ENCODE measurements around the gene PAQR9.
A peak's percentile ranks its signal among the peaks of the same experiment; 100 is the strongest.

Gene PAQR9, protein sequence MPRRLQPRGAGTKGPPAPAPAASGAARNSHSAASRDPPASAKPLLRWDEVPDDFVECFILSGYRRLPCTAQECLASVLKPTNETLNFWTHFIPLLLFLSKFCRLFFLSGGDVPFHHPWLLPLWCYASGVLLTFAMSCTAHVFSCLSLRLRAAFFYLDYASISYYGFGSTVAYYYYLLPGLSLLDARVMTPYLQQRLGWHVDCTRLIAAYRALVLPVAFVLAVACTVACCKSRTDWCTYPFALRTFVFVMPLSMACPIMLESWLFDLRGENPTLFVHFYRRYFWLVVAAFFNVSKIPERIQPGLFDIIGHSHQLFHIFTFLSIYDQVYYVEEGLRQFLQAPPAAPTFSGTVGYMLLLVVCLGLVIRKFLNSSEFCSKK

GRCh38 chr3:142963516-142964448 lies at the start of gene PAQR9:
PAQR9 (minus strand) TSS chr3:142963674; CDS start chr3:142963336, 338 bp downstream.
- Histone ChIP-seq H3K27ac (ENCODE audit: low read depth, low read length) (no peak within 1 kb of the TSS), H3K27me3 (ENCODE audit: control insufficient read depth in 1 of 2, insufficient read depth in 2 of 2, low read length in 2 of 2) (peaks cover 37 to 49% of the 10 kb centered on the region in 2 donors), H3K4me3 (ENCODE audit: low read depth in 1 of 2, low read length in 2 of 2) (peak within 1 kb of the TSS; percentile 47 to 48), H3K9ac (ENCODE audit: low read depth in 1 of 2, low read length in 2 of 2) (no peak within 1 kb of the TSS), H3K36me3 (ENCODE audit: control insufficient read depth in 1 of 2, insufficient read depth in 2 of 2, low read length in 2 of 2) (no peaks in the 10 kb centered on the region), H3K9me3 (ENCODE audit: control insufficient read depth in 1 of 2, low read length in 2 of 2) (no peaks in the 10 kb centered on the region), H3K4me1 (ENCODE audit: control insufficient read depth in 1 of 2, insufficient read depth in 2 of 2, low read length in 2 of 2) (peaks cover 5% of the 10 kb centered on the region in 2 donors)

DNA sequence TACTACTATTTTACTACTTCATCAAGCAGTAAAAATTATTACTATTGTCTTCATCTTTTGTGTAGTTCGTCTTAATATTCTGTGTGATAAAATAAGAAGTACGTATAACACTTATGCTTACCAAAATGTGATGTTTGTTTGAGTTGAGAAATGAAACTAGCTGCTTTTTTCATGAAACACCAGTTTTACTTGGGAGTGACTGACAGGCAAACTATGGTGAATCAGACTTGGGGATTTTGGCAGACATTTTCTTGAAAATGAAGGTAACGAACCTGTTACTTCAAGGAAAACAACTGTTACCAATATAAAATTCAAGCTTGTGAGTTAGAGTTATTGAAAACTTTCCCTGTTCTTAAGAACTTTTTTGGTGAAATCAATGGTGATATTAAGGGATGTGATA lies 48.2 kb upstream of the PAQR9 start:
- H3K4me1 ChIP-seq (ENCODE audit: control insufficient read depth in 1 of 2, insufficient read depth in 2 of 2, low read length in 2 of 2) = no peaks in the 10 kb centered on the region
- H3K27me3 ChIP-seq (ENCODE audit: control insufficient read depth in 1 of 2, insufficient read depth in 2 of 2, low read length in 2 of 2) = no peaks in the 10 kb centered on the region
- H3K9ac ChIP-seq (ENCODE audit: low read depth in 1 of 2, low read length in 2 of 2) = no peak overlapping the region
- H3K36me3 ChIP-seq (ENCODE audit: control insufficient read depth in 1 of 2, insufficient read depth in 2 of 2, low read length in 2 of 2) = peaks cover 10 to 17% of the 10 kb centered on the region in 2 donors
- no peaks in the 10 kb centered on the region for H3K9me3 ChIP-seq (ENCODE audit: control insufficient read depth in 1 of 2, low read length in 2 of 2)
- H3K27ac ChIP-seq (ENCODE audit: low read depth, low read length) = no peak overlapping the region
- H3K4me3 ChIP-seq (ENCODE audit: low read depth in 1 of 2, low read length in 2 of 2) = no peak overlapping the region

- no peaks in the 10 kb centered on the region for H3K4me1 ChIP-seq (ENCODE audit: control insufficient read depth in 1 of 2, insufficient read depth in 2 of 2, low read length in 2 of 2)
- no peaks in the 10 kb centered on the region for H3K27me3 ChIP-seq (ENCODE audit: control insufficient read depth in 1 of 2, insufficient read depth in 2 of 2, low read length in 2 of 2)
- H3K4me3 ChIP-seq (ENCODE audit: low read depth in 1 of 2, low read length in 2 of 2) = no peak overlapping the region
- H3K27ac ChIP-seq (ENCODE audit: low read depth, low read length) = no peak overlapping the region
- no peak overlapping the region for H3K9ac ChIP-seq (ENCODE audit: low read depth in 1 of 2, low read length in 2 of 2)
- no peaks in the 10 kb centered on the region for H3K9me3 ChIP-seq (ENCODE audit: control insufficient read depth in 1 of 2, low read length in 2 of 2)
- peaks cover 10 to 15% of the 10 kb centered on the region in 2 donors for H3K36me3 ChIP-seq (ENCODE audit: control insufficient read depth in 1 of 2, insufficient read depth in 2 of 2, low read length in 2 of 2)
These were observed 46.5 kb upstream of the PAQR9 start for GRCh38 chr3:143010024-143010423.

DNA sequence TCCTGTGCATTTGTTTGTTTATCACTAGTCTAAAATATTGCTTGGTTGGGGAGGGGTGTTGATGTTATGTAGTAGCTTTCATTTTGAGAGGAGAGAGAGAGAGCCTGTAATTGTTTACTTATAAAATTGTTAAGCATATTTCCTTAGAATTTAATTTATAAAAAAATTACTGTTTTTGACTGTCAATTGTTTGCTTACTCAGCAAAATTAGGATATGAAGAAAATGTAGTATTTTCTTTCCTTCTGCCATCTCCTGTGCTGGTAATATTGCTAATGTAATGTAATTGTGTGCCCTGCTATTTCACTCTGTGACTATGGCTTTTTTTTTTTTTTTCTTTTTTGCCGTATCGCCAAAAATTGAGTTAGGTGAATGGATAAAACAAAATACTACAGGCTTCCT lies 41.3 kb upstream of the PAQR9 start:
- Histone ChIP-seq H3K4me1 (ENCODE audit: control insufficient read depth in 1 of 2, insufficient read depth in 2 of 2, low read length in 2 of 2) (peaks cover 14 to 16% of the 10 kb centered on the region in 2 donors), H3K27ac (ENCODE audit: low read depth, low read length) (no peak overlapping the region), H3K9me3 (ENCODE audit: control insufficient read depth in 1 of 2, low read length in 2 of 2) (no peaks in the 10 kb centered on the region), H3K27me3 (ENCODE audit: control insufficient read depth in 1 of 2, insufficient read depth in 2 of 2, low read length in 2 of 2) (no peaks in the 10 kb centered on the region), H3K4me3 (ENCODE audit: low read depth in 1 of 2, low read length in 2 of 2) (no peak overlapping the region), H3K36me3 (ENCODE audit: control insufficient read depth in 1 of 2, insufficient read depth in 2 of 2, low read length in 2 of 2) (no peaks in the 10 kb centered on the region), H3K9ac (ENCODE audit: low read depth in 1 of 2, low read length in 2 of 2) (no peak overlapping the region)

DNA sequence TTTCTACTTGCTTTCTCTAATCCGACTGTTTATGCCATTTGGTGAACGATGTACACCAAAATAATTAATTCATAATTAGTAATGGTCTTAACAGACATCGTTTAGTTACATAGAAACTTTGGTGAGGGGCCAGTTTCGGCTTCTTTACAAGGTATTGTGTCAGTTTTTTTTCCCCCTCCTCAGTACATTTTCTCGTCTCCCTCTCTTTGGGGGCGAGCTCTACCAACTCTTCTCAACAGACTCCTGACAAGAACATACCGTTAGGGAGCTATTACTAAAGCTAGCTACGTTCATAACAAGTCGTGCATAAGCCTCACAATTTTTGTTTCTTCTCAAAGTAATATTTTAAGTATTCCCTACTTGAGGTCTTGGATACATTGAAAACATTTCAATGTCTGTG lies 39.3 kb upstream of the PAQR9 start:
- no peaks in the 10 kb centered on the region for H3K27me3 ChIP-seq (ENCODE audit: control insufficient read depth in 1 of 2, insufficient read depth in 2 of 2, low read length in 2 of 2)
- H3K9ac ChIP-seq (ENCODE audit: low read depth in 1 of 2, low read length in 2 of 2) = peak overlapping the region in 1 of 2 donors; percentile 90
- H3K9me3 ChIP-seq (ENCODE audit: control insufficient read depth in 1 of 2, low read length in 2 of 2) = no peaks in the 10 kb centered on the region
- H3K4me1 ChIP-seq (ENCODE audit: control insufficient read depth in 1 of 2, insufficient read depth in 2 of 2, low read length in 2 of 2) = peaks cover 14 to 16% of the 10 kb centered on the region in 2 donors
- H3K36me3 ChIP-seq (ENCODE audit: control insufficient read depth in 1 of 2, insufficient read depth in 2 of 2, low read length in 2 of 2) = no peaks in the 10 kb centered on the region
- H3K4me3 ChIP-seq (ENCODE audit: low read depth in 1 of 2, low read length in 2 of 2) = peak overlapping the region; percentile 87 to 98
- no peak overlapping the region for H3K27ac ChIP-seq (ENCODE audit: low read depth, low read length)

- H3K9me3 ChIP-seq (ENCODE audit: control insufficient read depth in 1 of 2, low read length in 2 of 2) = no peaks in the 10 kb centered on the region
These were observed 38.7 kb upstream of the PAQR9 start for GRCh38 chr3:143002083-143002712.

DNA sequence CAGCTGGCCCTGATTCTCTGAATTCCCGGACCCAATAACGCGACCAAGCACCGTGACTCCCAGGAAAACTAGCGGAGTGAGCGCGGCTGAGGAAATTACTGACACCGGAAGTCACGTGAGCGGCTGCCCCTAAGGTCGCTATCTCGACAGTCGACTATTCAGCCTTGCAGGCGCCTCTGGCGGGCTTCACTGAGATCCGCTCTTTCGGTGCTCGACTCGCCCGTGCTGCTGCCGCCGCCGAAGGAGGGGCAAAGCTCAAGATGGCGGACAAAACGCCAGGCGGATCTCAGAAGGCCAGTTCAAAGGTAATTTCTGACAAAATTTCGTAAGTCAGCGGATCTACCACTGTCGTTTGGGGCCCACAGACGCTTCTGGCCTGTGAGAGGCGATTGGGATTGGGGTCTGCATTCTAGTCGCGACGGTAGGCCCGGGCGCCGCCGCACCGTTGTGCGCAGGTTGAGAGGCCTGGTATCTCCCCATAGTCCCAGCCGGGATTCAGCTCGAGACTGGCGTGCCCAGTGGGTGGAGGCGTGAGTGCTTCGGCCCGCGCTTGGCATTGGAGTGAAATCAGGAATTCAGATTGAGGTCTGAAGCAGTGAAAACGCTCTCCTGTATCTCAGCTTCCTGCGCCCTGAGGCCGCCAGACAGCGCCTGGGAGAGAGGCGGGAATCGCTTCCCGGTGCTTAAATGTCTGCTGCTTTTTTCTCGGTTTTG lies 38.1 kb upstream of the PAQR9 start, which contains the start of gene U2SURP:
Gene U2SURP (plus strand): TSS at position 202 of the 714 bp plus-strand sequence. CDS start 59 bp downstream, at position 261.
- Histone ChIP-seq H3K36me3 (ENCODE audit: control insufficient read depth in 1 of 2, insufficient read depth in 2 of 2, low read length in 2 of 2) (no peaks in the 10 kb centered on the region), H3K9ac (ENCODE audit: low read depth in 1 of 2, low read length in 2 of 2) (peak within 1 kb of the TSS; percentile 90 to 97), H3K4me1 (ENCODE audit: control insufficient read depth in 1 of 2, insufficient read depth in 2 of 2, low read length in 2 of 2) (peaks cover 14 to 16% of the 10 kb centered on the region in 2 donors), H3K27me3 (ENCODE audit: control insufficient read depth in 1 of 2, insufficient read depth in 2 of 2, low read length in 2 of 2) (no peaks in the 10 kb centered on the region), H3K4me3 (ENCODE audit: low read depth in 1 of 2, low read length in 2 of 2) (peak within 1 kb of the TSS; percentile 87 to 98), H3K27ac (ENCODE audit: low read depth, low read length) (peak within 1 kb of the TSS; percentile 74), H3K9me3 (ENCODE audit: control insufficient read depth in 1 of 2, low read length in 2 of 2) (no peaks in the 10 kb centered on the region)

More at GRCh38 chr3:143002083-143002712, 38.7 kb upstream of the PAQR9 start:
- peak overlapping the region; percentile 74 for H3K27ac ChIP-seq (ENCODE audit: low read depth, low read length)
- peak overlapping the region; percentile 90 to 97 for H3K9ac ChIP-seq (ENCODE audit: low read depth in 1 of 2, low read length in 2 of 2)
- no peaks in the 10 kb centered on the region for H3K36me3 ChIP-seq (ENCODE audit: control insufficient read depth in 1 of 2, insufficient read depth in 2 of 2, low read length in 2 of 2)
- peak overlapping the region; percentile 87 to 98 for H3K4me3 ChIP-seq (ENCODE audit: low read depth in 1 of 2, low read length in 2 of 2)
- H3K27me3 ChIP-seq (ENCODE audit: control insufficient read depth in 1 of 2, insufficient read depth in 2 of 2, low read length in 2 of 2) = no peaks in the 10 kb centered on the region
- peaks cover 14 to 16% of the 10 kb centered on the region in 2 donors for H3K4me1 ChIP-seq (ENCODE audit: control insufficient read depth in 1 of 2, insufficient read depth in 2 of 2, low read length in 2 of 2)

DNA sequence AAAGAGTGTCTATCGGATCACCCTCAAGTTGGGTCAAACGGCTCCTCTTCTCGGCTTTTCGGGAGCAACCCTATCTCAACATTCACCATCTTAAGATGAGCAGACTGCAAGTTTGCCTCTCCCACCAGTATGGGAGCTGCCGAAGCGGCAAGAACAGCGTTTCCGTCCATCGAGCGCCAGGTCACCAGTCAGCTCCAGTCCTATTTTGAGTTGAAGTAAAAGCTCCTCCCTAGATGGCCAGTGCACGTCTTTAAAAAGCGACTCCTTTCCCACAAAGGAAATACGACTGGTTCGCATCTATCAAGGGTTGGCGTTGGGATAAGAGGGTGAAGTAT lies 37.5 kb upstream of the PAQR9 start:
- H3K9me3 ChIP-seq (ENCODE audit: control insufficient read depth in 1 of 2, low read length in 2 of 2) = no peaks in the 10 kb centered on the region
- H3K4me3 ChIP-seq (ENCODE audit: low read depth in 1 of 2, low read length in 2 of 2) = peak overlapping the region; percentile 87 to 98

DNA sequence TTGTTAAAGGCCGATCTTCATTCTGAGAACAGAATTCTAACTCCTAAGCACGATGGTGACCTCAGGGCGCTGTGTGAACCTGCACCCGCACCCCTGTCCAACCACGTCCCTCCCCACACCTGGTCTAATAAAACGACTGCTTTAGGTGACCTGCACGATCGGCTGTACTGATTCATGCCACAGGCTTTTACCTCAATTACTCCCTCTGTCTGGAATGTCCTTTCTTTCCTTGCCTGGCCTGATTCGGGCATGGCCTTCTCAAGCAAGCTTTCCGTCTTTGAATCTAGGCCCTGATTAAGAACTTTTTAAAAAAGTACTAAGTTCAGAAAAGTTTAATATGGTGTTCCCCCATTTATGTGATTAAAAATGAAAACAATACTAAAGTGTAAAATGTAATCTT lies 37.1 kb upstream of the PAQR9 start:
- peak overlapping the region; percentile 90 to 97 for H3K9ac ChIP-seq (ENCODE audit: low read depth in 1 of 2, low read length in 2 of 2)
- H3K36me3 ChIP-seq (ENCODE audit: control insufficient read depth in 1 of 2, insufficient read depth in 2 of 2, low read length in 2 of 2) = no peaks in the 10 kb centered on the region
- H3K27me3 ChIP-seq (ENCODE audit: control insufficient read depth in 1 of 2, insufficient read depth in 2 of 2, low read length in 2 of 2) = no peaks in the 10 kb centered on the region
- peak overlapping the region; percentile 73 for H3K27ac ChIP-seq (ENCODE audit: low read depth, low read length)
- peak overlapping the region; percentile 87 to 98 for H3K4me3 ChIP-seq (ENCODE audit: low read depth in 1 of 2, low read length in 2 of 2)
- no peaks in the 10 kb centered on the region for H3K9me3 ChIP-seq (ENCODE audit: control insufficient read depth in 1 of 2, low read length in 2 of 2)
- H3K4me1 ChIP-seq (ENCODE audit: control insufficient read depth in 1 of 2, insufficient read depth in 2 of 2, low read length in 2 of 2) = peaks cover 14 to 16% of the 10 kb centered on the region in 2 donors

More for the DNA sequence above, 37.5 kb upstream of the PAQR9 start:
- Histone ChIP-seq H3K4me1 (ENCODE audit: control insufficient read depth in 1 of 2, insufficient read depth in 2 of 2, low read length in 2 of 2) (peaks cover 14 to 16% of the 10 kb centered on the region in 2 donors), H3K27me3 (ENCODE audit: control insufficient read depth in 1 of 2, insufficient read depth in 2 of 2, low read length in 2 of 2) (no peaks in the 10 kb centered on the region), H3K36me3 (ENCODE audit: control insufficient read depth in 1 of 2, insufficient read depth in 2 of 2, low read length in 2 of 2) (no peaks in the 10 kb centered on the region), H3K9ac (ENCODE audit: low read depth in 1 of 2, low read length in 2 of 2) (peak overlapping the region; percentile 90 to 97), H3K27ac (ENCODE audit: low read depth, low read length) (peak overlapping the region; percentile 73)
